Measurements from ENCODE around the gene METAP1D.
"Not testable (repeated sequence)": the region's sequence is repeated elsewhere in the genome, so short reads cannot be mapped to it uniquely, and the experiment has no call there.

The METAP1D gene

DNA sequence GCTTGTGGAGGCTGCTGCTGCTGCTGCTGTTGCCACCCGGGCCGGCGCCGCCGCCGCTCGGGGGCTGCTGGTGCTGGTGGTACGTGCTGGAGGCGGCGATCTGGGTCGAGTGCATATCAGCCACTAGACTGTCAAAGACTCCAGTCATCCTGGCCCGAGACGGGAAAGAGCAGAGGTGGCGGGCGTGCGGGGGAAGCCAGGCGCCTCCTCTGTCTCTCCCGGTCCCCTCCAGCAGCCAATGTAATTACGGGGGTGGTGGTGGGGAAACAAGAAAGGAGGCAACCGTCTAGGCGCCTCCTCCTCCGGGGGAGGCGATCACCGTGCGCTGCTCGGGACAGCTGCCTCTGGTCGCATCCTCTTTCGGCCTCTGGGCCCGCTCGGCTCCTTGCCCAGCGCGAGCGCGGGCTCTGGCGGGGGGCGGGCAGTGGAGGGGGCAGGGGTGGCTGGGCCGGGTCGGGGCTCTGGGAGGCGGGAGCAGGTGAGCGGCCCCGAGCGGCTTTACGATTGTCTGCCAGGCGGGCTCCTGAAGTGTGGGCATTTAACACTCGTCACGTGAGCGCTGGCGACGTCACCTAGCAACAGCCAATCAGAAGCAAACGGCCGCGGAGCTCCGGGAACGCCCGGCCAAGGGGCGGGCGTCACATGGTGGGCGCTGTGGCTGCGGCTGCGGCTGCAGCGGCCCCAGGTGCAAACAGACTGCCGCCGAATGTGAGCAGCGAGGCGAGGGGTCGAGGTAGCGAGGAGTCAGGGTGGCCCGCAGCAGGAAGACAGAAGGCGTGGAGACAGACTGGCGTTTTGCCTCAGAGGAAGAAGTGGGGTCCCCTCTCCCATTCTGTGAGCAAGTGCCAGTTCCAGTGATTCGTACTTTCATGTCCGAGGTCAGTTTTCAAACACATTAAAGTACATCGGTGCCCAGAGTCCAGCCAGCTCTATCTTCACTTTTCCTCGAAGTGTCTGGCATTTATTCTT, 102.9 kb downstream of the METAP1D start, which contains the start of gene DLX2:
Gene DLX2, minus strand, starts transcription at position 510 of the 969 bp plus-strand sequence. Its CDS starts 362 bp downstream, at position 148.
- no peak for DNase-seq (ENCODE audit: low read depth)

- no peak for DNase-seq (ENCODE audit: low read depth)
These were observed 103.9 kb downstream of the METAP1D start for GRCh38 chr2:172103471-172104272.

- DNase-seq (ENCODE audit: low read depth), result no peak
These were observed 105.8 kb downstream of the METAP1D start for GRCh38 chr2:172105471-172106107.

GRCh38 chr2:172106108-172106961, 106.6 kb downstream of the METAP1D start:
- DNase-seq (ENCODE audit: low read depth), result no peak

- no peak for DNase-seq (ENCODE audit: low read depth)
These were observed 108.2 kb downstream of the METAP1D start for GRCh38 chr2:172107690-172108586.

DNA sequence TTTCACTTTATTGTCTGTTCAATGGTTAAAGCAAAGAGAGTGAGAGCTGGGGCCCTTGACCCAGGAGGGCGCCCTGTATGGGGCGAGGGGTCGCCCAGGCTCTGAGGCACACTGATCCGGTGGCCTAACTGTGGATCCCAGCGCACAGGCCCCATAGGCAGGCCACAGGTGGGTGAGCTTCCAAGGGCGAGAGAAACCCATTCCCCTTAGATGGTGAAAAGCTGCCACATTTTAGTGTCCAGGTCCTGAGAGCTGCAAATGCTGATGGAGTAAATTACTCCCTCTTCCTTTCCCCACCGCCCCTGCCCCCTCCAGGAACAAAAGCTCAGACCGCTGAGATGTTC, 108.8 kb downstream of the METAP1D start:
- no peak for DNase-seq (ENCODE audit: low read depth)

DNA sequence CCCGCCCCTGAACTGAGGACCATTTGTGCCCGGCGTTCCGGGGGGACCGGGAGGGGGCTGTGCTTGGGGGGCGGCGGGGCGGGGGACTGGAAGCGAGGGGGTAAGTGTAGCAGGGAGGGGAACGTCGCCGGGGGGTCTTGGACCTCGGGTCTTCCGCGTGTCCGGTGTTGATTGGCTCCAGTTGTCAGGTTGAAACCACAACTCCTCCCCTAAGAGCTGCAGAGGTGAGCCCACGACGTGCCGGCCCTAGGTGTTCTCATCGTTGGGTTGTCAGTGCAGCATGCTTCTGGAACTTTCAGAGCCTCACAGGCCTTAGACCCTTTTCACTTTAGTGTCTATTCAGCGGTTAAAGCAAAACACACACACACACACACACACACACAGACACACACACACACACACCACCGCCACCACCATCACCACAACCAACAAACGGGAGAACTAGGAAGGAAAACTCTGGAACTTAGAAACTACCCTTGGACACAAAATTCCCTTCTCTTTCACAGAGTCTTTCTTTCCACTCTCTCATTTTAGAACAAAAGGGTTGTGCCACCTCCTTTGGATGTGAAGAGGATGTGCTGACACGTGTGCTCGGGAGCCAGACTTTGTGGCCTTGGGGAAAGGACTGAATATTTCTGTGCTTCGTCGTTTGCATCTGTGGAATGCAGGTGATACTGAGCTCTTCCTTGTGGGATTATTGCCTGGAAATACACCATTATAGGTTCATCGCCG, 109.7 kb downstream of the METAP1D start:
- no peak for DNase-seq (ENCODE audit: low read depth)

DNA sequence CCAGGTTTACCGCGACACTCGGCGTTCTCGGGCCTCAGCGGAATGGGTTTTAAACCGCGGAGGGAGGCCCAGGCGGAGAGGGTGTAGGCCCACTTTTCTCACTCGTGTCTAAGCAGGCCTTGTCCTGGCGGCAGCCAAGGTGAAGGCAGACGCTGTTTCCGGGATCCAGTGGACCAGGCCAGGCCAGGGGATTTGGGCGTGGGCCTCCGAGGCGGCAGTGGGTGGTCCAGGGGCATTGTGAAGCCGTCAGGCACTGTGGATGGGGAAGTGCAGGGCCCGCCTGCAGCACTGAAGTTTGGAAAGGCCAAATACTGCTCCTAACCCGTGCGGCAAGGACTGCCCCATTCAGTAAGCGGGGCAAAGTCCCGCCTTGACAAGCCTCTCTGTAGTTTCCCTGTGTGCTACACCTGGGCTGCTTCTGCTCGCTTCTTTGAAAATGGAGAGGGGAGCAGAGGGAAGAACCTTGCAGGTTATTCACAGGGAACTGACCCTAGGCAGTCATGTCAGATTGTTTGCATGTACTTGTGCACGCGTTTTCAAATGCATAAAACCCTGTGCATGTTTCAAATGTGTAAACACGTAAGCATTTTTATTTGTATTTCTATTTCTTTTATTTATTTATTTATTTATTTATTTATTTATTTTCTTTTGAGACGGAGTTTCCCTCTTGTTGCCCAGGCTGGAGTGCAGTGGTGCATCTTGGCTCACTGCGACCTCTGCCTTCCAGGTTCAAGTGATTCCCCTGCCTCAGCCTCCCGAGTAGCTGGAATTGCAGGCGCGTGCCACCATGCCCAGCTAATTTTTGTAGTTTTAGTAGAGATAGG, 110.4 kb downstream of the METAP1D start:
- no peak for DNase-seq (ENCODE audit: low read depth)

DNA sequence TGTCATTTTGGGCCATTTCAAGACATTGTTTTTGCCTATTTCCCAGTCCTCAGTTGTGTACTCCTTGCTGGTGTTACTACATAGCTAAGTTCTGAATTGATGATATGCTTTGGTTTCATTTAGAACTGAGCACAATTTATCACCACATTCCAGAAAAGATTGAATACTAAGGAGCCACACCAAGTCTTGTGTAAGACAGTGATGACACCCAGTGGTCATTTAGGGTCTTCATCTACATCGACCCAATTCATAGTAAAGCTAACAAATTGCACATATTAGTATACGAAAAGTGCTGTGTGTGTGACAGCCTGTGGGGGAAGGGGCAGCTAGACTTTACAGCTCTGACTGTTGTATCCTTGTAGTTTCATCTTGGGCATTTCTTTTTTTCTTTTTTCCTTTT, 113.9 kb downstream of the METAP1D start:
- no peak for DNase-seq (ENCODE audit: low read depth)

- DNase-seq (ENCODE audit: low read depth), result not testable (repeated sequence)
These were observed 114.4 kb downstream of the METAP1D start for GRCh38 chr2:172114176-172114575.

DNA sequence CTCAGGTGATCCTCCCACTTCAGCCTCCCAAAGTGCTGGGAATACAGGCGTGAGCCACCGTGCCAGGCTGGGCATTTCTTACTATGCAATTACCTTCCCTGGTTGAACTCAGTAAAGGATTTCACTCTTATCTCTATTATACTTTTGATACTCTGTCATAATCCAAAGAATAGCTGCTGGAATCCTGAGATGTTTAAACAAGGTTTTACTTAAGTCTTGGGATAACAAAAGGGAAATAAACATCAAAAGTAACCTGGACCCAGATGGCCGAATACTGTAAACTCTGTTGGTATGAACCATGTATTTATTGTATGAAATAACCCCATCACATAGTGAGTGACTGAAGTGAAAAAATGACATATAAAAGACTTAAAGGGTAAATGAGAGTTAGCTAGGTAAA, 114.8 kb downstream of the METAP1D start:
- DNase-seq (ENCODE audit: low read depth), result no peak

DNA sequence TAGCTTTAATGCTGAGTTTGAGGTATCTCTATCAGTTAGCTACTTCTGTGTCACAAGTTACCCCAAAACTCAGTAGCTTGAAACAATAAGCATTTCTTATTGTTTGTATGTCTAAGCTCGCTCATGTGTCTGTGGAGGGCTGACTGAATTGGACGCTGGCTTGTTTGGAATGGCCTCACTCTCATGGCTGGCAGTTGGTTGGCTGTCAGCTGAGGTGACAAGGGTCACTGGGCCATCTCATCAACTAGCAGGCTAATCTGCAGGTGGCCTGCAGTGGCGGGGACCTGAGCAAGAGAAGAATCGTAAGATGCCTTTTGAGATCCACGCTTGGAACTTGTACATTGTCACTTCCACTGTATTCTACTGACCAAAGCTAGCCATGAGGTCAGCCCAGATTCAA, 116.4 kb downstream of the METAP1D start:
- DNase-seq (ENCODE audit: low read depth), result no peak

- DNase-seq (ENCODE audit: low read depth), result no peak
These were observed 119.3 kb downstream of the METAP1D start for GRCh38 chr2:172119089-172119488.

DNA sequence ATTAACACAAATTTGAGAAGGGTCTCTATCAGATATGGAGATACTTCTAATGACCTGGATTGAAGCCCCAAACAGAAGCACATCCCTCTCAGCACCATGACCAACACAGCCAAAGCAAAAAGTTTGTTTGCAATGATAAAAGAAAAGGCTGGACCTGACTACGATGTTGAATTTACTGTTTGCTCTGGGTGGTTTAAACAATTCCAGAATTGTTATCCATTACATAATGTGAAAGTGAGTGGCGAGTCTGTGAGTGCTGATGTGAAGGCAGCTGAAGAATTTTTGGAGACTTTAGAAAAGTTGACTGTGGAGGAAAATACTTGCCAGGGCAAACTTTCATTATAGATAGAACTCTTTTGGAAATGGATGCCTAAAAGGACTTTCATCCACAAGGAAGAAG, 120.4 kb downstream of the METAP1D start:
- no peak for DNase-seq (ENCODE audit: low read depth)

DNA sequence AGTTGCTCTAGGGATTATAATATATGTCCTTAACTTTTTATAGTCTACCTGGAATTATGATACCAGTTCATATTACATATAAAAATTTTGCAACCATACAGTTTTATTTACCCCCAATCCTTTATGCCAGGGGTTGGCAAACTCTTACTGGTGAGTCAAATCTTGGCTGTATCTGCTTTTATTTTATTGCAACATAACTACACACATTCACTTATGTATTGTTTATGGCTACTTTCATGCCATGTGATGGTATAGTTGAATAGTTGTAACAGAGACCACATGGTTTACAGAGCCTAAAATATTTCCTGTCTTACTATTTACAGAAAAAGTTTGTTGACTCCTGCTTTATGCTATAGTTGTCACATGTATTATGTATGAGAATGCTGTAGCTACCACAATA, 128.7 kb downstream of the METAP1D start:
- no peak for DNase-seq (ENCODE audit: low read depth)

DNA sequence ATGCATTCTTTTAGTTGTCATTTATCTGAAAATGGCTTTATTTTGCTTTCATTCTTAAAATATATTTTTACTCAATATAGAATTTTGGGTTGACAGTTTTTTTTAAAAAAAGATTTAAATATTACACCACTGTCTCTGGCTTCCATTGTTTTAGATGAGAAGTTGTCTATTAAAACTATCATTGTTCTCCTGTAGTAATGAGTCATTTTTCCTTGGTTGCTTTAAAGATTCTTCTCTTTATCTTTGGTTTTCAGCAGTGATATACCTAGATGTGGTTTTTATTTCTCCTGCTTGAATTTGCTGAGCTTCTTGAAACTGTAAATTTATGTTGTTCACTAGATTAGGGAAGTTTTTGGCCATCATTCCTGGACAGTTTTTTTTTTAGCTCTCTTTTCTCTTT, 129.7 kb downstream of the METAP1D start:
- DNase-seq (ENCODE audit: low read depth), result no peak

Data from non-pigmented ciliary epithelial cell (primary cell).